Spleen (tissue), 11 donors: ENCODE data around the gene SUN2. TPM values are rescaled to one million over a fixed set of nuclear protein-coding genes. Genes with fewer than 3 reads are reported as not detected.

ENCODE experiments used
- DNase-seq: peaks from one replicate; pipeline ENCODE4 v3.0.0-alpha.2; 2020
- H3K27ac ChIP-seq, 8 donors: fragments of 200-600 bp; sonication (generic) in 7 of 8; 1 replicate in 4 of 8; 2 replicates in 4 of 8; pipeline versions ENCODE4 v1.5.0 to v1.8.0; 2016 to 2021; ENCODE audit warnings: inconsistent platforms in 4 of 8, mild to moderate bottlenecking in 4 of 8, moderate library complexity in 1 of 8
- H3K27me3 ChIP-seq, 7 donors: fragments of 200-600 bp; sonication (generic) in 6 of 7; replicated peaks in 1 of 7; 1 replicate in 4 of 7; 2 replicates in 3 of 7; pipeline versions ENCODE4 v1.5.0 to v1.8.0; 2016 to 2021; ENCODE audit warnings: inconsistent platforms in 3 of 7, mild to moderate bottlenecking in 1 of 7
- H3K36me3 ChIP-seq, 6 donors: fragments of 200-600 bp; sonication (generic) in 5 of 6; 1 replicate in 4 of 6; 2 replicates in 2 of 6; pipeline versions ENCODE4 v1.5.0 to v1.8.0; 2016 to 2021; ENCODE audit warnings: inconsistent platforms in 2 of 6
- H3K4me1 ChIP-seq, 6 donors: fragments of 200-600 bp; sonication (generic) in 5 of 6; 1 replicate in 3 of 6; 2 replicates in 3 of 6; pipeline versions ENCODE4 v1.5.0 to v1.8.0; 2016 to 2021; ENCODE audit warnings: inconsistent platforms in 3 of 6
- H3K4me3 ChIP-seq, 8 donors: fragments of 200-600 bp; sonication (generic) in 7 of 8; 1 replicate in 4 of 8; 2 replicates in 4 of 8; pipeline versions ENCODE4 v1.5.0 to v1.8.0; 2016 to 2021; ENCODE audit warnings: inconsistent platforms in 4 of 8, mild to moderate bottlenecking in 4 of 8, moderate library complexity in 2 of 8
- H3K9me3 ChIP-seq, 8 donors: fragments of 200-600 bp; sonication (generic) in 7 of 8; 1 replicate in 4 of 8; 2 replicates in 4 of 8; pipeline versions ENCODE4 v1.5.0 to v1.8.0; 2016 to 2021; ENCODE audit warnings: inconsistent platforms in 4 of 8
- POLR2A ChIP-seq, 3 donors: fragments of 450-650 bp; IDR thresholded peaks; one replicate each; pipeline ENCODE4 v1.5.1; 2017; ENCODE audit warnings: antibody characterized with exemption in 3 of 3, mild to moderate bottlenecking in 1 of 3
- POLR2AphosphoS5 ChIP-seq, 3 donors: sonication (generic); formaldehyde crosslinking; IDR thresholded peaks; one replicate each; pipeline ENCODE4 v1.5.1; 2017; ENCODE audit warnings: antibody characterized with exemption in 3 of 3
- WGBS, 5 donors: extraction: QIAGEN DNeasy Blood & Tissue Kit in 3 of 5; methylation state at CpG; one replicate each; pipeline versions ENCODE4 v1.1.5 to v1.1.7; 2013 to 2018; 5-methylcytosine and 5-hydroxymethylcytosine counted together
- intact Hi-C: fragments of 100-400 bp; cut with DNase I; formaldehyde crosslinking; loops from one replicate; pipeline ENCODE4 v1.15.0; 2023; ENCODE audit warnings: low total_unique reads
- polyA plus RNA-seq, 3 donors: library from polyadenylated mRNA; stranded (reverse); fragments of 200-250 nt; gene quantifications; one replicate each; pipeline ENCODE4 v1.2.1, GENCODE V29; 2013
- total RNA-seq, 7 donors: library from RNA; depleted of rRNA in 3 of 7; stranded (reverse); fragments of >200 nt in 3 of 7; fragmentation: NEBNext Ultra II Directional in 4 of 7; extraction: Animal tissue kit (Norgen Biotek cat#: 25700) in 4 of 7; gene quantifications; one replicate each; pipeline versions ENCODE4 v1.1.0 to v1.2.1, GENCODE V29; 2016 to 2021
- TF ChIP-seq, protein P1 (sequence below), 11 experiments: fragments of 200-600 bp in 7 of 11; fragments of 450-650 bp in 4 of 11; sonication (generic) in 4 of 11; IDR thresholded peaks in 8 of 11; conservative IDR thresholded peaks in 3 of 11; 1 replicate in 7 of 11; 2 replicates in 4 of 11; pipeline versions ENCODE4 v1.4.0 to v1.8.0; 2016 to 2021; ENCODE audit warnings: antibody characterized with exemption in 11 of 11, inconsistent platforms in 4 of 11, mild to moderate bottlenecking in 1 of 11
- donor health status: healthy with polysubstance abuse.
- donor health status: DM: no; HTN: no; CAD: no; lungs with moderate emphysema.
- donor health status: DM: no; HTN: no; CAD: no.
- donor health status: Bipolar disorder and iron deficiency.
- donor health status: healthy.
- donor health status: DM: no; HTN: no; CAD: no.
- donor health status: DM: yes; HTN: yes; CAD: no.

Gene SUN2
- total and polyA plus RNA-seq, 10 donors, result 35.4 to 455 (median 208) TPM

GRCh38 chr22:38793317-38793716 is 37.5 kb upstream of the SUN2 start:
- Histone ChIP-seq H3K36me3 (peaks cover 0 to 16% (median 7%) of the 10 kb centered on the region in 6 donors), H3K27ac (peak overlapping the region in 6 of 8 donors; percentile 9 to 90 (median 84)), H3K9me3 (no peaks in the 10 kb centered on the region), H3K27me3 (peaks cover 0 to 15% (median 0%) of the 10 kb centered on the region in 7 donors), H3K4me1 (peaks cover 8 to 33% (median 26%) of the 10 kb centered on the region in 6 donors), H3K4me3 (peak overlapping the region; percentile 87 to 99 (median 91))
- DNase-seq, result no peak
- intact Hi-C loops, result no loop called here
- 29 to 43% (median 35%) methylated on average over 9 of the region's 9 CpGs for WGBS, 5 donors
- TF ChIP-seq POLR2A (IDR thresholded peaks at IDR 0.05) (no peak), POLR2AphosphoS5 (IDR thresholded peaks at IDR 0.05) (no peak)
- TF ChIP-seq, protein P1, sequence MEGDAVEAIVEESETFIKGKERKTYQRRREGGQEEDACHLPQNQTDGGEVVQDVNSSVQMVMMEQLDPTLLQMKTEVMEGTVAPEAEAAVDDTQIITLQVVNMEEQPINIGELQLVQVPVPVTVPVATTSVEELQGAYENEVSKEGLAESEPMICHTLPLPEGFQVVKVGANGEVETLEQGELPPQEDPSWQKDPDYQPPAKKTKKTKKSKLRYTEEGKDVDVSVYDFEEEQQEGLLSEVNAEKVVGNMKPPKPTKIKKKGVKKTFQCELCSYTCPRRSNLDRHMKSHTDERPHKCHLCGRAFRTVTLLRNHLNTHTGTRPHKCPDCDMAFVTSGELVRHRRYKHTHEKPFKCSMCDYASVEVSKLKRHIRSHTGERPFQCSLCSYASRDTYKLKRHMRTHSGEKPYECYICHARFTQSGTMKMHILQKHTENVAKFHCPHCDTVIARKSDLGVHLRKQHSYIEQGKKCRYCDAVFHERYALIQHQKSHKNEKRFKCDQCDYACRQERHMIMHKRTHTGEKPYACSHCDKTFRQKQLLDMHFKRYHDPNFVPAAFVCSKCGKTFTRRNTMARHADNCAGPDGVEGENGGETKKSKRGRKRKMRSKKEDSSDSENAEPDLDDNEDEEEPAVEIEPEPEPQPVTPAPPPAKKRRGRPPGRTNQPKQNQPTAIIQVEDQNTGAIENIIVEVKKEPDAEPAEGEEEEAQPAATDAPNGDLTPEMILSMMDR (IDR thresholded peaks at IDR 0.05 in 8 of 11, conservative IDR thresholded peaks at IDR 0.05 in 3 of 11), result no peak

GRCh38 chr22:38792833-38793232 is 37.0 kb upstream of the SUN2 start:
- H3K4me3 ChIP-seq, result peak overlapping the region in 3 of 8 donors; percentile 89 to 99 (median 97)

DNA sequence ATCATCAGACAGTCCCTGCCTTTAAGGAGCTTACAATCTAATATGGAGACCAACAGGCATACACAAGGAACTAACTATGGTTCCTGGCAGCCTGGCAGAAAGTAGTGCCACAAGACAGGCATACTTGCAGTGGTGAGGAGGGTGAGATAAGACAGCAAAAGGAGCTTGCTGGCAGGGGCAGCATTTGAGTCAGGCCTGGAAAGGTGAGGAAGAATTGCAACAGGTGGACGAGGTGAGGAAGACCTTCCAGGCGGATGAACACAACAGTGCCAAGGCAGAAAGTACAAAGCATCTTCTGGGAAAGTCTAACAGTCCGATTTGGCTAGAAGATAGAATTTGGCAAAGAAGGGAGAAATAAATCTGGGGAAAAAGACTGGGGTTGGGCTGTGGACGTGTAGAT is 33.8 kb upstream of the SUN2 start:
- WGBS, 5 donors, result 78 to 95% (median 90%) methylated on average over 4 of the region's 4 CpGs
- intact Hi-C loops, result no loop called here

More at GRCh38 chr22:38792833-38793232, 37.0 kb upstream of the SUN2 start:
- TF ChIP-seq POLR2A (IDR thresholded peaks at IDR 0.05) (no peak), POLR2AphosphoS5 (IDR thresholded peaks at IDR 0.05) (no peak)
- TF ChIP-seq, protein P1 (IDR thresholded peaks at IDR 0.05 in 8 of 11, conservative IDR thresholded peaks at IDR 0.05 in 3 of 11), result no peak
- intact Hi-C loops, result no loop called here
- WGBS, 5 donors, result 63 to 76% (median 69%) methylated on average over 4 of the region's 4 CpGs
- Histone ChIP-seq H3K9me3 (no peaks in the 10 kb centered on the region), H3K36me3 (peaks cover 0 to 16% (median 7%) of the 10 kb centered on the region in 6 donors), H3K27ac (peak overlapping the region in 1 of 8 donors; percentile 89), H3K27me3 (peaks cover 0 to 13% (median 0%) of the 10 kb centered on the region in 7 donors), H3K4me1 (peaks cover 11 to 38% (median 30%) of the 10 kb centered on the region in 6 donors)
- DNase-seq, result no peak

DNA sequence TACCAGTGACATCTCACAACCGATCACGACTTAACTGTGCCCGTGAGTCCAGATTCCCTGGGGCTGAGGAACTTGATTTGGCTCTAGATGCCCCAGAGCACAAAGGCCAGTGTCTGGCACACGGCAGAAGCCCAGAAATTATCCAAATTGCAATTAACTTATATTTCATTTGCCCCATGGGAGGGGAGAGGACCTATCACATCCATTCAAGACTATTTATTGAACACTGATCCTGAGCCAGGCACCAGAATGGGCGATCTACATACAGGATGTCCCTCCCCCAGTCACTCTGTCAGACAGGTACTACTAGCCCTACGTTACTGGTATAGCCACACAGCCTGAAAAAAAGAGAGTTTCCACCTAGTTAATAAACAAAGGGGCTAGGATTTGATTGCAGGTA is 33.0 kb upstream of the SUN2 start:
- Histone ChIP-seq H3K36me3 (peaks cover 0 to 16% (median 7%) of the 10 kb centered on the region in 6 donors), H3K4me1 (peaks cover 12 to 47% (median 32%) of the 10 kb centered on the region in 6 donors), H3K4me3 (no peak overlapping the region), H3K27me3 (no peaks in the 10 kb centered on the region), H3K9me3 (no peaks in the 10 kb centered on the region), H3K27ac (peak overlapping the region in 7 of 8 donors; percentile 49 to 77 (median 73))
- no peak for DNase-seq
- intact Hi-C loops, result no loop called here
- WGBS, 5 donors, result 60 to 74% (median 67%) methylated on average over 6 of the region's 6 CpGs
- TF ChIP-seq POLR2A (IDR thresholded peaks at IDR 0.05), result no peak
- TF ChIP-seq POLR2AphosphoS5 (IDR thresholded peaks at IDR 0.05), result no peak
- TF ChIP-seq, protein P1 (IDR thresholded peaks at IDR 0.05 in 8 of 11, conservative IDR thresholded peaks at IDR 0.05 in 3 of 11), result no peak

More for the DNA sequence above, 33.8 kb upstream of the SUN2 start:
- H3K36me3 ChIP-seq, result peaks cover 0 to 16% (median 7%) of the 10 kb centered on the region in 6 donors
- H3K9me3 ChIP-seq, result no peaks in the 10 kb centered on the region
- TF ChIP-seq POLR2AphosphoS5 (IDR thresholded peaks at IDR 0.05) (no peak), POLR2A (IDR thresholded peaks at IDR 0.05) (no peak)
- TF ChIP-seq, protein P1 (IDR thresholded peaks at IDR 0.05 in 8 of 11, conservative IDR thresholded peaks at IDR 0.05 in 3 of 11), result no peak
- no peak overlapping the region for H3K4me3 ChIP-seq
- H3K27me3 ChIP-seq, result no peaks in the 10 kb centered on the region
- peaks cover 12 to 51% (median 38%) of the 10 kb centered on the region in 6 donors for H3K4me1 ChIP-seq
- DNase-seq, result no peak
- peak overlapping the region in 3 of 8 donors; percentile 76 to 77 (median 77) for H3K27ac ChIP-seq
